ENCODE data around the gene KCNJ5. TPM values are rescaled to one million over a fixed set of nuclear protein-coding genes. Genes with fewer than 3 reads are reported as not detected.

Gene KCNJ5
- total RNA-seq, 2 donors from 2014 or later: 6.3 to 13.7 TPM

DNA sequence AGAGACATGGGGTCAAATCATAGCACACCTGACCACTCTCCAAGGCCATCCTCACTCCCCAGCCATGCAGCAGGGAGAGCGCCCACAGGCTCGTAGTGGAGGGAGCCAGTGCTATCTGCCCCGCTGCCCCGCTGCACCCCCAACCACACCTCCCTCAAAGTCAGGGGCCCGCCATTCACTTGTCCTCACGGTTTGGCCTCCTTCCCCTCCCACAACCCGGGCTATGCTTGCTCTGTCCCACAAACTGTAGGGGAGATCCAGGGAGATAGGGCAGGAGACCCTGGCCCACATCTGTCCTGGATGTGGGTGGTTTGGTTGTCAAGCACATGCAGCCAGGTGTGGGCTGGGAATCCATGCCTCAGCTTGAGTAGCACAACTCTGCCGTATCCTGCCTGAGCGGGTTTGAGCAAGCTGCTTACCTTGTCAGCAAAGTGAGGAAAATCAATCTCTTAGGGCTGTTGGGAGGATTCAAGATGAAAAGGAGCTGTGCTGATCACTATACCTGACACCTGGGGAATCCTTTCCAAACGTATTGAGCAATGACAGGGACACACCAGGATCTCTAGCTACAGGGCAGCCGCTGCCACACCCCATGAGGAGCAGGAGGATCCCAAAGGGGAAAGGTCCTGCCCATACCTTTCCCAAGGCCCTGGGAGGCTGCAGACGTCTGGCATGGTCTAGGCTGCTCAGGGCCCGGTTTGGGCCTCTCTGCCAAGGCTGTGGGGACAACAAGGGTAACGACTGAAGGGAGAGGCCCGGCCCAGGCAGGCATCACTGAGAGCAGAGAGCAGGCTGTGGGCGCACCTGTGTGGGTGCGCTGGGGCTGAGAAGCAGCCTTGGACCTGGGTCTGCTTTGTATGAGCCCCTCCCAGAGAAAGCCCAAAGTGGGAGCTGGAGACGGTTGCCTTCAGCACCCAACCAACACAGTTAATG lies 23.3 kb downstream of the KCNJ5 start:
- no peaks in the 10 kb centered on the region for H3K27me3 ChIP-seq

GRCh38 chr11:128915149-128915521 lies 24.0 kb downstream of the KCNJ5 start:
- Histone ChIP-seq H3K27ac (no peak overlapping the region), H3K27me3 (no peaks in the 10 kb centered on the region), H3K36me3 (replicated peaks in 1 of 2; ENCODE audit: insufficient read depth in 1 of 2, low read depth in 2 of 2) (no peaks in the 10 kb centered on the region), H3K9me3 (no peaks in the 10 kb centered on the region), H3K4me1 (no peaks in the 10 kb centered on the region), H3K4me3 (no peak overlapping the region)
- intact Hi-C loops (cut with DNase I): no loop called here
- DNase-seq (no peak), ATAC-seq (no peak)
- WGBS, 2 donors: 79 to 89% methylated on average over 6 of the region's 6 CpGs
- TF ChIP-seq CTCF (IDR thresholded peaks at IDR 0.05) (no peak), POLR2A (IDR thresholded peaks at IDR 0.05) (no peak)

More for the DNA sequence above, 23.3 kb downstream of the KCNJ5 start:
- no peak overlapping the region for H3K4me3 ChIP-seq
- H3K4me1 ChIP-seq: peaks cover 3% of the 10 kb centered on the region
- intact Hi-C loops (cut with DNase I): no loop called here
- no peak overlapping the region for H3K27ac ChIP-seq
- DNase-seq (no peak), ATAC-seq (no peak)
- H3K9me3 ChIP-seq: no peaks in the 10 kb centered on the region
- TF ChIP-seq CTCF (IDR thresholded peaks at IDR 0.05) (no peak), POLR2A (IDR thresholded peaks at IDR 0.05) (no peak)
- WGBS, 2 donors: 86 to 93% methylated on average over 8 to 18 of the region's 18 CpGs
- no peaks in the 10 kb centered on the region for H3K36me3 ChIP-seq (replicated peaks in 1 of 2; ENCODE audit: insufficient read depth in 1 of 2, low read depth in 2 of 2)

- Histone ChIP-seq H3K4me1 (no peaks in the 10 kb centered on the region), H3K36me3 (replicated peaks in 1 of 2; ENCODE audit: insufficient read depth in 1 of 2, low read depth in 2 of 2) (no peaks in the 10 kb centered on the region), H3K27ac (no peak overlapping the region), H3K27me3 (no peaks in the 10 kb centered on the region), H3K9me3 (no peaks in the 10 kb centered on the region), H3K4me3 (no peak overlapping the region)
- intact Hi-C loops (cut with DNase I): no loop called here
- 56 to 71% methylated on average over 3 of the region's 3 CpGs for WGBS, 2 donors
- no peak for TF ChIP-seq POLR2A (IDR thresholded peaks at IDR 0.05)
- TF ChIP-seq CTCF (IDR thresholded peaks at IDR 0.05): no peak
- DNase-seq (no peak), ATAC-seq (no peak)
Measured at GRCh38 chr11:128916037-128916572, 24.9 kb downstream of the KCNJ5 start.

DNA sequence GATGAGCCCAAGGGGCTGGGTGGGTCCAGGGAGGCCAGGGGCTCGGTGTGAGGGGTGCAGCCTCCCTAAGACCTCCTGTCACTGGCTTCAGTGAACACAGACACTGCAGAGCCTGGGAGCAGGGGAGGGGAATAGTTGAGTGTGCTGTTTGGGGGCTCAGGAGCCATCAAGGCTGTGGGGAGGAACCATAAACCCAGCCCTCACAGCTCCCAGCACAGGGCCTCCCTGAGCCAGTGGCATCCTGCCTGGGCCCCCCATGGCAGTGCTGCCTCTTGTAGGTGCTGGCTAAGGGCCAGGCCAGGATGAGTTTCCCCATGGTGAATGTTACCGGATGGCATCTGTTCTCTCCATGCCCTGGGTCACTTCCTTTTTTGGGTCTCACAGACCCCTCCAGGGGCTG lies 25.5 kb downstream of the KCNJ5 start:
- DNase-seq (no peak), ATAC-seq (no peak)
- no peak overlapping the region for H3K4me3 ChIP-seq
- H3K4me1 ChIP-seq: no peaks in the 10 kb centered on the region
- TF ChIP-seq CTCF (IDR thresholded peaks at IDR 0.05) (no peak), POLR2A (IDR thresholded peaks at IDR 0.05) (no peak)
- intact Hi-C loops (cut with DNase I): no loop called here
- no peaks in the 10 kb centered on the region for H3K27me3 ChIP-seq
- no peaks in the 10 kb centered on the region for H3K9me3 ChIP-seq
- H3K36me3 ChIP-seq (replicated peaks in 1 of 2; ENCODE audit: insufficient read depth in 1 of 2, low read depth in 2 of 2): no peaks in the 10 kb centered on the region
- H3K27ac ChIP-seq: no peak overlapping the region
- WGBS, 2 donors: 82 to 88% methylated on average over 1 to 2 of the region's 2 CpGs
